AG09309 (cell line): ENCODE measurements around the gene OSBPL6.
A peak's percentile ranks its signal among the peaks of the same experiment; 100 is the strongest.

Source experiments
- DNase-seq: peaks from one replicate; pipeline ENCODE4 v3.0.0-alpha.2; 2010; ENCODE audit warnings: low read depth
- H3K4me3 ChIP-seq: 2 replicates; pipeline ENCODE4 v1.5.1; 2011; ENCODE audit warnings: mild to moderate bottlenecking, low read depth, low read length, moderate library complexity; ENCODE audit not compliant: control insufficient read depth
- TF ChIP-seq, protein P1 (sequence below): IDR thresholded peaks from 2 replicates; pipeline ENCODE4 v1.5.1; 2011; ENCODE audit warnings: mild to moderate bottlenecking, low read depth, low read length, inconsistent platforms; ENCODE audit not compliant: insufficient read depth, control insufficient read depth; ENCODE audit errors: missing control alignments

The OSBPL6 gene

DNA sequence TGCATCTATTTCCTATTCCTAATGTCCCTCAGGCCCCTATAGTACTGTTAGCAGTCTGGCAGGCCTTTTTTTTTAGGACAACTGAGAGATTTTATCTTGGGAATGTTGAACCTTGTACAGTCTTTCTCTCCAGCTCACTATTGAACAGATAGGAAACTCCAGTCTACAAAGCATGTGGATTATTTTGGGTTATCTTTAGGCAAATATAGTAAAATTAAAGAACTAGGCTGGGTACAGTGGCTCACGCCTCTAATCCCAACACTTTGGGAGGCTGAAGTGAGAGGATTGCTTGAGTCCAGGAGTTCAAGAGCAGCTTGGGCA, 102.7 kb downstream of the OSBPL6 start:
- H3K4me3 ChIP-seq, result no peak overlapping the region
- no peak for DNase-seq
- TF ChIP-seq, protein P1, sequence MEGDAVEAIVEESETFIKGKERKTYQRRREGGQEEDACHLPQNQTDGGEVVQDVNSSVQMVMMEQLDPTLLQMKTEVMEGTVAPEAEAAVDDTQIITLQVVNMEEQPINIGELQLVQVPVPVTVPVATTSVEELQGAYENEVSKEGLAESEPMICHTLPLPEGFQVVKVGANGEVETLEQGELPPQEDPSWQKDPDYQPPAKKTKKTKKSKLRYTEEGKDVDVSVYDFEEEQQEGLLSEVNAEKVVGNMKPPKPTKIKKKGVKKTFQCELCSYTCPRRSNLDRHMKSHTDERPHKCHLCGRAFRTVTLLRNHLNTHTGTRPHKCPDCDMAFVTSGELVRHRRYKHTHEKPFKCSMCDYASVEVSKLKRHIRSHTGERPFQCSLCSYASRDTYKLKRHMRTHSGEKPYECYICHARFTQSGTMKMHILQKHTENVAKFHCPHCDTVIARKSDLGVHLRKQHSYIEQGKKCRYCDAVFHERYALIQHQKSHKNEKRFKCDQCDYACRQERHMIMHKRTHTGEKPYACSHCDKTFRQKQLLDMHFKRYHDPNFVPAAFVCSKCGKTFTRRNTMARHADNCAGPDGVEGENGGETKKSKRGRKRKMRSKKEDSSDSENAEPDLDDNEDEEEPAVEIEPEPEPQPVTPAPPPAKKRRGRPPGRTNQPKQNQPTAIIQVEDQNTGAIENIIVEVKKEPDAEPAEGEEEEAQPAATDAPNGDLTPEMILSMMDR, result no peak

DNA sequence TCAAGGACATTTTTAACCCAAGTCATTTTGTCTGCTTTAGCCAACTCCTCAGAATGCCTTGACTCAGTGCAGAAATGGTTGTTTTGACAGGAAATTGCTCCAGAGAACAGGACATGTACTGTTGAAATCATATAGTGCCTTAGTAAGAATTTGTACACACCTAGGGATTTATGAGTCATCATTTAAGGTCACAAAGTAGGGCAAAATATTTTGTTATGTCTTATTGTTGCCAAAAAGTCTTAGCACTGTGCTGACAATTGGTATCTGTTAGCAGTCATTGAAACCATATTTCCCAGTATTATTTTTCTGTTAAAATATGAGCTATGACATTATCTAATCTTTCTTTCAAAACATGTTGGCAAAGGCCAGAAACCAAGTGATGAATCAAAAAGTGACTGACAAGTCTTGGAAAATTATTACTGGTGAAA, 104.5 kb downstream of the OSBPL6 start:
- DNase-seq, result no peak
- no peak overlapping the region for H3K4me3 ChIP-seq
- TF ChIP-seq, protein P1, result no peak

DNA sequence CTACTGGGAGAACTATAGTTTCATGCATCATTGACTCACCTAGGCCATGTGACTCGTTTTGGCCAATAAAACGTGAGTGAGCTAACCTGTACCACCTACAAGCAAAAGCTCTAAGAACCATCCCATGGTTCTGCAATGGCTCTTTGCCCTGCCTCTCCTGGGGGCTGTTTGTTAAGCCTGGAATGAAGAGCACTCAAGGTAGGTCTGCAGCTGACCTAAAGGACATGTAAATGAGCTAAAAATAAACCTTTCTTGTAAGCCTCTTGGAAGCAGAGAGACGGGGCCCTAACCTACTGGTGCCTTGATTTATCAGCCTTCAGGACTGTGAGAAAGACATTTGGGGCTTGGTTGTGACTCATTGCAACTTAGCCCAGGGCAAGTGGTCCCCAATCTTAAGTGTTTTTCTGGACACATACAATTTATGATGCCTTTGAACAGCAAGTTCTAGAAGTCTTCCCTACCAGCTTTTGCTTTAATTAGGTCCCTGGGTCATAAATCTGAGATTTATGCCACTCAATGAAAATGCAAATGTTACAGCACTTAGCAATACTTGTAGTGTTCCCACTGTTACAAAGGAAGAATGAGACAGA, 107.4 kb downstream of the OSBPL6 start:
- DNase-seq, result no peak
- TF ChIP-seq, protein P1, result no peak
- H3K4me3 ChIP-seq, result no peak overlapping the region

DNA sequence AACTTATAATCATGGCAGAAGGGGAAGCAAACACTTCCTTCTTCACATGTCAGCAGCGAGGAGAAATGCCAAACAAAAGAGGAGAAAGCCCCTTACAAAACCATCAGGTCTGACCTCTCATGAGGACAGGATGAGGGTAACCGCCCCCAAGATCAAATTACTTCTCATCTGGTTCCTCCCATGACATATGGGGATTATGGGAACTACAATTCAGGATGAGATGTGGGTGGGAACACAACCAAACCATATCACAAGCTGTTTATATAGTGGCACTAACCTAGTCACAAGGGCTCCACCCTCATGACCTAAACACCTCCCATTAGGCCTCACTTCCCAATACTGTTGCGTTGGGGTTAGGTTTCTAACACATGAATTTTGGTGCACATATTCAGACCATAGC, 110.0 kb downstream of the OSBPL6 start:
- no peak for DNase-seq
- no peak overlapping the region for H3K4me3 ChIP-seq
- TF ChIP-seq, protein P1, result no peak

DNA sequence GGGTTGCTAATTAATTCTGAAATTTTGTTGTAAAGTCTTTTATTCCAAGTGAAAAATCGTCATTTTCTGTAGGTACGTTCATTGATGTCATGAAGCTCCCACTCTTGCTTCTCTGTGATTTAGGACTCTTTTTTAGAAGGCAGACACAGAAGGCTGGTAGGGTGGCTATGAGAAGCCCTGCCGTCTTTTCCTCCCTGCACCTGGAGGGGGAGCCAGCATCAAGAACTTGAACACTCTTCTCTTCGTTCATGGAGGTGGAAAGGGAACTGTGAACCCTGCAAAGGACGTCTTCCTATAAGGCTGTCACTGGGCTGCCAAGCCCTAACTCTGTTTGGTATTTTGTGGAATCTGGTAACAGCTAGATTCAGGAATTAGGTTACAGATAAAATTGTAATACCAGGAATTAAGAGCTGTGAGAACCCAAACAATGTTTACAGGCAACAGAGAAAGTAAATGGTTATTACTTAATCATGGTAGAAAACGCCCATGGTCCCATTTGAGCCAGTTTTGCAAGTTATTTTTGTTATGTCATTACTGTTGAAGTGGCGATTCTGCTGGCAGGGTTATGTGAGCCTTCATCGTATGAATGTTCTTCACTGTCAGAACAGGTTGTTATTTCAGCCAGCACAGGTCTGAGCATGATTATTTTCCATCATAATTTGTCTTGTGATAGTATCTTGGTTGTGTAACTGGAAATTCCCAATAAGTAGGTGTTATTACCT, 112.2 kb downstream of the OSBPL6 start:
- DNase-seq, result no peak
- TF ChIP-seq, protein P1, result peak; percentile 76
- no peak overlapping the region for H3K4me3 ChIP-seq

DNA sequence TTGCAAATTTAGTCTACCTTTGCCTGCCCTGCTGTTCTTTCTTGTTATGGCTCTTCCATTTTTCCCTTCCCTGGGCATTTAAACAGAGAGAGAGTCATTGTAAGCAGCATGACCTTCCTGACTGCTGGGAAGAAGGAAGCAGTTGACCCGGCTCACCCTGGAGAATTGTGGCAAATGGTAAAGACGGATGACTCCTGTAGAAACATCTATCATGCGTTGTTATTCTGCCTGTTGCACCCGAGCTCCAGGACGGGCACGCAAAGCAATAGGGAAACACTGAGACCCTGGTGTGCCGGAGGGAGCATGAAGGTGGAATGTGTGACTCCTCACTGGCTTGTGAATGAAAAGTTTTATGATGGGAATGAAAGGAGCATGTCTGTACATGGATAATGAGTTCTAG, 113.3 kb downstream of the OSBPL6 start:
- TF ChIP-seq, protein P1, result no peak
- H3K4me3 ChIP-seq, result no peak overlapping the region
- no peak for DNase-seq
